Measurements from ENCODE around the gene CYTH1.

DNA sequence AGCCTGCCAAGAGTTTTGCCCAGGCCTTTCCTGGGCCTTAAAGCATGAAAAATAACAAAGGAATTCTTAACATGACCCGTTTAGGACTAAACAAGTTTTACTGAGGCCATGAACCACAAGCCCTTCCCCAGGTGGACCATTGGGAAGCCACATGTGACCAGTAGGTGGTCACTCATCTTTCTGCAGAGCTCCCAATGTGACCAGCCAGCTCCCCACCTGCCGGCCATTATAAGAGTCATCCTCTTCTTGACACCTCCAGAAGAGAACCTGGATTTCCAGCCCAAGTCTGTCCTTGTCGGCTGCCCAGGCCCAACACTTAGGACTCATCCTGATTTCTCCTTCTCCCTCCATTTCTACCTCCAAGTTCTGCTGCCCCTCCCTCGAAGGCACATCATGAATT, 113.2 kb downstream of the CYTH1 start:
- TF ChIP-seq CTCF (IDR thresholded peaks at IDR 0.05) = no peak
- TF ChIP-seq POLR2A (IDR thresholded peaks at IDR 0.05) = no peak

Data from testis (tissue), 2 donors.